GM12878 (cell line): Measurements from ENCODE around the gene NFKB2. TPM values are rescaled to one million over a fixed set of nuclear protein-coding genes. Genes with fewer than 3 reads are reported as not detected.
A peak's percentile ranks its signal among the peaks of the same experiment; 100 is the strongest.

Experiments used
- BMI1 ChIP-seq: fragments of 450-650 bp; IDR thresholded peaks from 2 replicates; pipeline ENCODE4 v1.6.1; 2016; ENCODE audit warnings: mild to moderate bottlenecking, moderate library complexity, borderline replicate concordance
- BRCA1 ChIP-seq: IDR thresholded peaks from 2 replicates; pipeline ENCODE4 v1.6.1; 2011; ENCODE audit warnings: low read depth, low read length, improper control_type of control experiment
- CBFB ChIP-seq: IDR thresholded peaks from 2 replicates; pipeline ENCODE4 v1.6.1; 2016; ENCODE audit warnings: antibody characterized with exemption, low read depth
- CTCF ChIP-seq, 3 experiments: IDR thresholded peaks in 2 of 3; conservative IDR thresholded peaks in 1 of 3; 2 replicates each; pipeline ENCODE4 v1.5.1; 2011; ENCODE audit warnings: low read depth in 3 of 3, low read length in 3 of 3, mild to moderate bottlenecking in 3 of 3, control low read depth in 2 of 3, moderate library complexity in 2 of 3, inconsistent platforms in 1 of 3, mixed read lengths in 1 of 3; ENCODE audit not compliant: control insufficient read depth in 2 of 3, insufficient read depth in 1 of 3; ENCODE audit errors: extremely low read depth in 1 of 3
- ESRRA ChIP-seq: IDR thresholded peaks from 2 replicates; pipeline ENCODE4 v1.6.1; 2012; ENCODE audit warnings: mild to moderate bottlenecking, low read length, improper control_type of control experiment
- KDM1A ChIP-seq: fragments of 200-600 bp; sonication (generic); IDR thresholded peaks from 2 replicates; pipeline ENCODE4 v1.6.1; 2016; ENCODE audit warnings: borderline replicate concordance
- LARP7 ChIP-seq: fragments of 450-650 bp; IDR thresholded peaks from 2 replicates; pipeline ENCODE4 v1.6.1; 2017; ENCODE audit warnings: mild to moderate bottlenecking
- MYB ChIP-seq: fragments of 150-350 bp; IDR thresholded peaks from 2 replicates; pipeline ENCODE4 v1.6.1; 2014; ENCODE audit warnings: mild to moderate bottlenecking, low read depth, low read length, borderline replicate concordance
- MYC ChIP-seq: IDR thresholded peaks from 2 replicates; pipeline ENCODE4 v1.6.1; 2011; ENCODE audit warnings: mild to moderate bottlenecking, low read length, moderate library complexity, inconsistent platforms; ENCODE audit not compliant: insufficient read depth, insufficient replicate concordance, insufficient read length, severe bottlenecking
- NKRF ChIP-seq: fragments of 450-650 bp; conservative IDR thresholded peaks from 2 replicates; pipeline ENCODE4 v1.6.1; 2017; ENCODE audit warnings: mild to moderate bottlenecking, moderate library complexity
- PAX8 ChIP-seq: fragments of 450-650 bp; IDR thresholded peaks from 2 replicates; pipeline ENCODE4 v1.6.1; 2017; ENCODE audit warnings: mild to moderate bottlenecking, moderate library complexity
- POLR2A ChIP-seq: IDR thresholded peaks from 2 replicates; pipeline ENCODE4 v1.6.1; 2011; ENCODE audit warnings: low read depth, mild to moderate bottlenecking, low read length
- RAD51 ChIP-seq: fragments of 450-650 bp; IDR thresholded peaks from 2 replicates; pipeline ENCODE4 v1.6.1; 2016; ENCODE audit warnings: moderate library complexity, mild to moderate bottlenecking, inconsistent platforms
- RELA ChIP-seq: fragments of 450-650 bp; IDR thresholded peaks from 2 replicates; pipeline ENCODE4 v1.8.0; 2014; ENCODE audit warnings: borderline replicate concordance; ENCODE audit not compliant: partially characterized antibody
- REST ChIP-seq: IDR thresholded peaks from 2 replicates; pipeline ENCODE4 v1.6.1; 2012; ENCODE audit warnings: mild to moderate bottlenecking, low read depth, low read length
- RUNX3 ChIP-seq: IDR thresholded peaks from 2 replicates; pipeline ENCODE4 v1.6.1; 2012; ENCODE audit warnings: low read length, inconsistent platforms
- SKIL ChIP-seq: fragments of 450-650 bp; IDR thresholded peaks from 2 replicates; pipeline ENCODE4 v1.6.1; 2017; ENCODE audit warnings: mild to moderate bottlenecking, low read depth, inconsistent platforms; ENCODE audit not compliant: poor library complexity, severe bottlenecking
- SMARCA5 ChIP-seq: fragments of 450-650 bp; IDR thresholded peaks from 2 replicates; pipeline ENCODE4 v1.6.1; 2017; ENCODE audit warnings: mild to moderate bottlenecking
- SREBF2 ChIP-seq: IDR thresholded peaks from 2 replicates; pipeline ENCODE4 v1.6.1; 2012; ENCODE audit warnings: mild to moderate bottlenecking, low read length
- SUZ12 ChIP-seq: fragments of 200-600 bp; sonication (generic); IDR thresholded peaks from one replicate; pipeline ENCODE4 v1.6.1; 2018; ENCODE audit warnings: antibody characterized with exemption, mild to moderate bottlenecking; ENCODE audit not compliant: unreplicated experiment
- polyA plus RNA-seq, 11 experiments: library from polyadenylated mRNA; depleted of rRNA in 4 of 11; unstranded in 6 of 11; stranded (reverse) in 5 of 11; fragments of >200 nt; fragmentation: Nextera tagmentation in 4 of 11; fragmentation: Illumina TruSeq in 1 of 11; extraction: Ambion mirVana in 4 of 11; extraction: Trizol in 1 of 11; gene quantifications; 1 replicate in 1 of 11; 2 replicates in 10 of 11; pipeline versions ENCODE4 v1.2.1 to v1.2.3, GENCODE V29; 2011 to 2016; ENCODE audit warnings: inconsistent platforms in 2 of 11, missing spikeins in 2 of 11, low read depth in 1 of 11
- total RNA-seq, 4 experiments: library from RNA; depleted of rRNA in 3 of 4; stranded (reverse); fragments of >200 nt in 3 of 4; fragmentation: Illumina TruSeq in 1 of 4; extraction: Trizol in 1 of 4; gene quantifications; 2 replicates each; pipeline versions ENCODE4 v1.2.1 to v1.2.3, GENCODE V29; 2013 to 2021

The NFKB2 gene
- total and polyA plus RNA-seq, 10 of the 15 experiments (the other 5 are each of a cell fraction or from before 2014, with no cell fraction given): 0.56 to 144 (median 49.4) TPM

- TF ChIP-seq CTCF (IDR thresholded peaks at IDR 0.05 in 2 of 3, conservative IDR thresholded peaks at IDR 0.05 in 1 of 3; ENCODE audit: control insufficient read depth in 2 of 3, extremely low read depth in 1 of 3, insufficient read depth in 1 of 3, low read depth in 3 of 3, low read length in 3 of 3) (no peak), SREBF2 (no peak), RAD51 (no peak), NKRF (no peak; the same call in 1 of the 2 replicates), ESRRA (no peak), POLR2A (peak; percentile 85), PAX8 (no peak), SKIL (no peak), LARP7 (0 out of 2 replicates have a peak, but pooled peaks have one; percentile 57), CBFB (no peak), REST (no peak), KDM1A (no peak), BMI1 (no peak), RELA (no peak), MYC (no peak), SMARCA5 (no peak), BRCA1 (no peak), SUZ12 (no peak), RUNX3 (no peak), MYB (0 out of 2 replicates have a peak, but pooled peaks have one; percentile 55)
Measured at GRCh38 chr10:102432162-102432950, 36.9 kb downstream of the NFKB2 start, which contains the start of gene CUEDC2 (continued).
